Suprapubic skin (tissue), 3 donors: ENCODE results near the gene POMT2.

ENCODE experiments used
- EP300 ChIP-seq: sonication (generic); formaldehyde crosslinking; IDR thresholded peaks from one replicate; pipeline ENCODE4 v1.6.1; 2017; ENCODE audit warnings: antibody characterized with exemption
- TF ChIP-seq, protein P1 (sequence below), 2 donors: fragments of 200-600 bp in 1 of 2; fragments of 450-650 bp in 1 of 2; sonication (generic) in 1 of 2; IDR thresholded peaks; one replicate each; pipeline ENCODE4 v1.5.1; 2016 to 2019; ENCODE audit warnings: antibody characterized with exemption in 2 of 2, mild to moderate bottlenecking in 1 of 2, moderate library complexity in 1 of 2

DNA sequence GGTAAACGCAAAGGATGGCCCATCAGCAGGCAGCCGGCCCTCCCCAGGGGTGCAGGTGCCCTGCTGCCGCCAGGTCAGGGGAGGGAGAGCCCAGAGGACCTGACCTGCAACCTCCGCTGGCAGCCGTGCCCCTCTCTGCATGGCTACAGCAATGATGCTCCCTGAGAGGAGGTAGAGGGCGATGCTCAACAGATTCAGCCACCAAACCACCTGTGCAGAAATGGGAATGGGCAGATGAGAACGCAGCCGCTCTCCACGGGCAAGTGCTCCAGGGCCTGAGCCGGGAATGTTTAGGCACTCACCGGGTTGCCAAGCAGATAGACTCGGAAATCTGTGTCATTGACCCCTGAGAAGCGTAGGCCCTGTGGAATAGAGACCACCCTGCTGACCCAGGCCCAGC lies 41.0 kb downstream of the POMT2 start:
- no peak for TF ChIP-seq EP300
- TF ChIP-seq, protein P1, sequence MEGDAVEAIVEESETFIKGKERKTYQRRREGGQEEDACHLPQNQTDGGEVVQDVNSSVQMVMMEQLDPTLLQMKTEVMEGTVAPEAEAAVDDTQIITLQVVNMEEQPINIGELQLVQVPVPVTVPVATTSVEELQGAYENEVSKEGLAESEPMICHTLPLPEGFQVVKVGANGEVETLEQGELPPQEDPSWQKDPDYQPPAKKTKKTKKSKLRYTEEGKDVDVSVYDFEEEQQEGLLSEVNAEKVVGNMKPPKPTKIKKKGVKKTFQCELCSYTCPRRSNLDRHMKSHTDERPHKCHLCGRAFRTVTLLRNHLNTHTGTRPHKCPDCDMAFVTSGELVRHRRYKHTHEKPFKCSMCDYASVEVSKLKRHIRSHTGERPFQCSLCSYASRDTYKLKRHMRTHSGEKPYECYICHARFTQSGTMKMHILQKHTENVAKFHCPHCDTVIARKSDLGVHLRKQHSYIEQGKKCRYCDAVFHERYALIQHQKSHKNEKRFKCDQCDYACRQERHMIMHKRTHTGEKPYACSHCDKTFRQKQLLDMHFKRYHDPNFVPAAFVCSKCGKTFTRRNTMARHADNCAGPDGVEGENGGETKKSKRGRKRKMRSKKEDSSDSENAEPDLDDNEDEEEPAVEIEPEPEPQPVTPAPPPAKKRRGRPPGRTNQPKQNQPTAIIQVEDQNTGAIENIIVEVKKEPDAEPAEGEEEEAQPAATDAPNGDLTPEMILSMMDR (IDR thresholded peaks at IDR 0.05) = no peak
